Heart right ventricle (tissue), 16 donors: ENCODE data around the gene TMEM91. TPM values are rescaled to one million over a fixed set of nuclear protein-coding genes. Genes with fewer than 3 reads are reported as not detected.

ENCODE experiments used
- ATAC-seq, 8 donors: fragments of 200-7000 bp; cut with Tn5 transposase; one replicate each; pipeline ENCODE4 v1.9.1; 2020; ENCODE audit warnings: mild to moderate bottlenecking in 8 of 8, moderate library complexity in 8 of 8, moderate number of reproducible peaks in 1 of 8
- DNase-seq, 2 donors: peaks; one replicate each; pipeline ENCODE4 v3.0.0-alpha.2; 2020
- H3K27ac ChIP-seq, 10 donors: fragments of 200-600 bp; sonication (generic) in 2 of 10; one replicate each; pipeline versions ENCODE4 v1.5.0 to v1.8.0; 2020 to 2022; ENCODE audit warnings: mild to moderate bottlenecking in 3 of 10
- H3K27me3 ChIP-seq, 7 donors: fragments of 200-600 bp; one replicate each; pipeline ENCODE4 v1.8.0; 2021 to 2022; ENCODE audit warnings: mild to moderate bottlenecking in 2 of 7
- H3K36me3 ChIP-seq, 9 donors: fragments of 200-600 bp; sonication (generic) in 1 of 9; one replicate each; pipeline versions ENCODE4 v1.5.0 to v1.8.0; 2020 to 2022; ENCODE audit warnings: mild to moderate bottlenecking in 2 of 9
- H3K4me1 ChIP-seq, 9 donors: fragments of 200-600 bp; sonication (generic) in 1 of 9; one replicate each; pipeline versions ENCODE4 v1.5.0 to v1.8.0; 2020 to 2022; ENCODE audit warnings: mild to moderate bottlenecking in 4 of 9
- H3K4me3 ChIP-seq, 10 donors: fragments of 200-600 bp; sonication (generic) in 2 of 10; one replicate each; pipeline versions ENCODE4 v1.5.0 to v1.8.0; 2020 to 2022; ENCODE audit warnings: mild to moderate bottlenecking in 7 of 10, moderate library complexity in 2 of 10
- H3K9me3 ChIP-seq, 11 donors: fragments of 200-600 bp in 10 of 11; sonication (generic) in 2 of 11; one replicate each; pipeline versions ENCODE4 v1.5.0 to v1.8.0; 2013 to 2022; ENCODE audit warnings: mild to moderate bottlenecking in 2 of 11, control low read depth in 1 of 11, moderate library complexity in 1 of 11
- CTCF ChIP-seq, 9 donors: fragments of 200-600 bp; sonication (generic) in 2 of 9; IDR thresholded peaks; one replicate each; pipeline versions ENCODE4 v1.5.0 to v1.8.0; 2021 to 2022; ENCODE audit warnings: antibody characterized with exemption in 9 of 9, mild to moderate bottlenecking in 5 of 9, moderate library complexity in 1 of 9
- WGBS, 2 donors: extraction: QIAGEN DNeasy Blood & Tissue Kit; methylation state at CpG; one replicate each; pipeline ENCODE4 v1.1.7; 2013; ENCODE audit warnings: inconsistent platforms in 1 of 2; 5-methylcytosine and 5-hydroxymethylcytosine counted together
- intact Hi-C, 10 donors: fragments of 100-400 bp; cut with DNase I; formaldehyde crosslinking; loops; one replicate each; pipeline versions ENCODE4 v1.11.1 to v1.14.2; 2022
- polyA plus RNA-seq, 2 donors: library from polyadenylated mRNA; stranded (reverse); fragments of 200-250 nt; gene quantifications; one replicate each; pipeline ENCODE4 v1.2.3, GENCODE V29; 2013
- total RNA-seq, 10 donors: library from RNA; stranded (reverse); fragmentation: NEBNext Ultra II Directional in 3 of 10; extraction: Animal tissue kit (Norgen Biotek cat#: 25700) in 3 of 10; gene quantifications; one replicate each; pipeline versions ENCODE4 v1.2.1 to v1.2.4, GENCODE V29; 2021 to 2023
- donor health status: Arrhythmogenic right ventricular cardiomyopathy.
- donor health status: ischemic (EF 13 %, LVEDD 7.1; RV severe dilation, severe dysfunction).
- donor health status: healthy with polysubstance abuse.
- donor health status: DM: no; HTN: yes; CAD: no.
- donor health status: DM: no; HTN: no; CAD: no.
- donor health status: ischemic (EF 25% LVEDD 6.9; RV normal size, moderate dysfunction).
- donor health status: ischemic (EF 25% LVEDD 5.7; RV mildly dilated, moderate dysfunction).
- donor health status: healthy.
- donor health status: DM: yes; HTN: yes; CAD: no.
- donor health status: Ischemic cardiomyopathy.
- donor health status: ischemic (EF 35%, LVEDD 5.7; RV mildly dilated, moderate dysfunction).
- donor health status: nonischemic (EF 11% LVEDD 7.7; RV severe dilation, severe dysfunction).
- donor health status: DM: yes; HTN: yes; CAD: no.
- donor health status: PGD.
- donor health status: ischemic (EF 29% LVEDD 5.4; RV normal size, mild dysfunction).
- donor health status: nonischemic (EF 23%, LVEDD 6.1; RV moderate dilation, normal function).

TMEM91 gene
- total and polyA plus RNA-seq, 12 donors: 1.2 to 11.3 (median 2.1) TPM

GRCh38 chr19:41431426-41432386 lies 55.4 kb downstream of the TMEM91 start:
- Histone ChIP-seq H3K4me3 (peak overlapping the region in 3 of 10 donors; percentile 7 to 20 (median 15)), H3K4me1 (peaks cover 14 to 59% (median 37%) of the 10 kb centered on the region in 9 donors), H3K36me3 (peaks cover 0 to 63% (median 14%) of the 10 kb centered on the region in 9 donors), H3K27me3 (no peaks in the 10 kb centered on the region), H3K27ac (peak overlapping the region; percentile 67 to 94 (median 86)), H3K9me3 (no peaks in the 10 kb centered on the region)
- WGBS, 2 donors: 47 to 52% methylated on average over 23 of the region's 23 CpGs
- peak; percentile 71 to 83 for DNase-seq
- intact Hi-C loops: loop anchor here in 6 of 10 donors (5.0 to 10.0 kb wide), 6 partner anchors 34 to 227 kb away; partner anchors contain the start of genes BCKDHA (in 2 of the 6), EXOSC5 (in 2 of the 6), CCDC97 (in 1 of the 6) and TGFB1 (in 1 of the 6)
- peak; percentile 58 to 89 (median 76) for ATAC-seq
- TF ChIP-seq CTCF (IDR thresholded peaks at IDR 0.05): peak in 8 of 9 donors; percentile 24 to 65 (median 54)

GRCh38 chr19:41433171-41433570 lies 56.8 kb downstream of the TMEM91 start:
- no peak for TF ChIP-seq CTCF (IDR thresholded peaks at IDR 0.05)
- Histone ChIP-seq H3K27ac (peak overlapping the region in 7 of 10 donors; percentile 33 to 94 (median 63)), H3K27me3 (no peaks in the 10 kb centered on the region), H3K4me1 (peaks cover 11 to 52% (median 29%) of the 10 kb centered on the region in 9 donors), H3K4me3 (no peak overlapping the region), H3K9me3 (no peaks in the 10 kb centered on the region), H3K36me3 (peaks cover 0 to 78% (median 14%) of the 10 kb centered on the region in 9 donors)
- 56 to 74% methylated on average over 18 of the region's 18 CpGs for WGBS, 2 donors
- intact Hi-C loops: loop anchor here in 6 of 10 donors (5.0 to 10.0 kb wide), 6 partner anchors 36 to 228 kb away; partner anchors contain the start of genes BCKDHA (in 2 of the 6), EXOSC5 (in 2 of the 6), CCDC97 (in 1 of the 6) and TGFB1 (in 1 of the 6)
- ATAC-seq (no peak), DNase-seq (no peak)

Other genes with a start within 250 kb of the TMEM91 start
- 1 to 10 TPM in 1 of 10 donors, under 1 TPM in 4, not detected in 5; 0.42 to 1.1 (median 0.59) TPM for gene CYP2S1, start 183.3 kb upstream of the TMEM91 start, total RNA-seq
- gene CYP2S1, start 183.3 kb upstream of the TMEM91 start, polyA plus RNA-seq: under 1 TPM; 0.29 to 0.30 TPM
- 10 to 100 TPM in 4 of 10 donors, 1 to 10 TPM in 6; 6.5 to 22.8 (median 9.8) TPM for gene AXL, start 157.3 kb upstream of the TMEM91 start, total RNA-seq
- 10 to 100 TPM in 1 of 2 donors, 1 to 10 TPM in 1; 7.9 to 13.0 TPM for gene AXL, start 157.3 kb upstream of the TMEM91 start, polyA plus RNA-seq
- 100 to 1,000 TPM; 101 to 151 (median 108) TPM for gene HNRNPUL1, start 112.2 kb upstream of the TMEM91 start, total RNA-seq
- 10 to 100 TPM; 55.5 to 65.6 TPM for gene HNRNPUL1, start 112.2 kb upstream of the TMEM91 start, polyA plus RNA-seq
- gene CCDC97, start 66.4 kb upstream of the TMEM91 start, total RNA-seq: 10 to 100 TPM; 12.6 to 19.2 (median 16.4) TPM
- gene CCDC97, start 66.4 kb upstream of the TMEM91 start, polyA plus RNA-seq: 10 to 100 TPM; 11.3 to 11.5 TPM
- gene TGFB1, start 22.6 kb upstream of the TMEM91 start, total RNA-seq: 10 to 100 TPM in 8 of 10 donors, 1 to 10 TPM in 2; 9.7 to 44.9 (median 13.2) TPM
- 10 to 100 TPM; 14.0 to 19.9 TPM for gene TGFB1, start 22.6 kb upstream of the TMEM91 start, polyA plus RNA-seq
- 1 to 10 TPM in 9 of 10 donors, under 1 TPM in 1; 1.00 to 5.8 (median 2.3) TPM for gene B9D2, start 12.4 kb upstream of the TMEM91 start, total RNA-seq
- 10 to 100 TPM in 1 of 2 donors, 1 to 10 TPM in 1; 2.5 to 12.6 TPM for gene B9D2, start 12.4 kb upstream of the TMEM91 start, polyA plus RNA-seq
- 10 to 100 TPM; 10.6 to 17.8 (median 13.6) TPM for gene EXOSC5, start 20.8 kb downstream of the TMEM91 start, total RNA-seq
- gene EXOSC5, start 20.8 kb downstream of the TMEM91 start, polyA plus RNA-seq: 10 to 100 TPM; 17.1 to 43.8 TPM
- 10 to 100 TPM; 35.5 to 63.0 (median 42.5) TPM for gene BCKDHA, start 21.3 kb downstream of the TMEM91 start, total RNA-seq
- gene BCKDHA, start 21.3 kb downstream of the TMEM91 start, polyA plus RNA-seq: 10 to 100 TPM; 19.5 to 74.6 TPM
- 10 to 100 TPM in 2 of 10 donors, 1 to 10 TPM in 8; 6.2 to 11.7 (median 8.8) TPM for gene B3GNT8, start 50.8 kb downstream of the TMEM91 start, total RNA-seq
- gene B3GNT8, start 50.8 kb downstream of the TMEM91 start, polyA plus RNA-seq: 10 to 100 TPM in 1 of 2 donors, 1 to 10 TPM in 1; 3.3 to 13.3 TPM
- 100 to 1,000 TPM in 5 of 10 donors, 10 to 100 TPM in 5; 80.8 to 139 (median 101) TPM for gene DMAC2, start 63.4 kb downstream of the TMEM91 start, total RNA-seq
- gene DMAC2, start 63.4 kb downstream of the TMEM91 start, polyA plus RNA-seq: 100 to 1,000 TPM; 103 to 118 TPM
- under 1 TPM in 1 of 10 donors, not detected in 9; 0.37 TPM for gene ERICH4, start 66.6 kb downstream of the TMEM91 start, total RNA-seq
- gene ERICH4, start 66.6 kb downstream of the TMEM91 start, polyA plus RNA-seq: under 1 TPM in 1 of 2 donors, not detected in 1; 0.10 TPM
- gene CEACAM21, start 199.6 kb downstream of the TMEM91 start, total RNA-seq: 1 to 10 TPM in 3 of 10 donors, under 1 TPM in 6, not detected in 1; 0.26 to 3.3 (median 0.57) TPM
- gene CEACAM21, start 199.6 kb downstream of the TMEM91 start, polyA plus RNA-seq: under 1 TPM; 0.41 to 0.59 TPM